HG03565 (cell line): ENCODE measurements around the gene FHIT.

Source experiments
- ATAC-seq: cut with Tn5 transposase; IDR thresholded peaks from one replicate; pipeline ENCODE4 v1.9.1; 2021; ENCODE audit warnings: mild to moderate bottlenecking, moderate library complexity; ENCODE audit not compliant: unreplicated experiment

The FHIT gene

GRCh38 chr3:60313231-60313798 is 937.9 kb downstream of the FHIT start:
- ATAC-seq: no peak

GRCh38 chr3:60309539-60310268 is 941.5 kb downstream of the FHIT start:
- ATAC-seq: no peak

- no peak for ATAC-seq
Observed at GRCh38 chr3:60308808-60309207, 942.4 kb downstream of the FHIT start.

- ATAC-seq: no peak
Observed at GRCh38 chr3:60307562-60308199, 943.6 kb downstream of the FHIT start.

GRCh38 chr3:60304112-60304511 is 947.1 kb downstream of the FHIT start:
- ATAC-seq: no peak

- no peak for ATAC-seq
Observed at GRCh38 chr3:60303160-60303559, 948.1 kb downstream of the FHIT start.

- no peak for ATAC-seq
Observed at GRCh38 chr3:60301142-60301541, 950.1 kb downstream of the FHIT start.

- no peak for ATAC-seq
Observed at GRCh38 chr3:60298141-60298540, 953.1 kb downstream of the FHIT start.

- ATAC-seq: no peak
Observed at GRCh38 chr3:60294181-60294580, 957.1 kb downstream of the FHIT start.

GRCh38 chr3:60291115-60291514 is 960.1 kb downstream of the FHIT start:
- no peak for ATAC-seq

GRCh38 chr3:60290122-60290492 is 961.1 kb downstream of the FHIT start:
- no peak for ATAC-seq

- ATAC-seq: no peak
Observed at GRCh38 chr3:60289341-60290121, 961.7 kb downstream of the FHIT start.

- no peak for ATAC-seq
Observed at GRCh38 chr3:60282866-60283265, 968.4 kb downstream of the FHIT start.

GRCh38 chr3:60281970-60282369 is 969.3 kb downstream of the FHIT start:
- ATAC-seq: no peak

GRCh38 chr3:60277361-60277800 is 973.9 kb downstream of the FHIT start:
- no peak for ATAC-seq

- no peak for ATAC-seq
Observed at GRCh38 chr3:60276615-60277014, 974.6 kb downstream of the FHIT start.

- ATAC-seq: no peak
Observed at GRCh38 chr3:60274646-60275045, 976.6 kb downstream of the FHIT start.

- ATAC-seq: no peak
Observed at GRCh38 chr3:60274098-60274497, 977.2 kb downstream of the FHIT start.

GRCh38 chr3:60269829-60270266 is 981.4 kb downstream of the FHIT start:
- no peak for ATAC-seq

GRCh38 chr3:60269377-60269776 is 981.9 kb downstream of the FHIT start:
- ATAC-seq: no peak

GRCh38 chr3:60268123-60268522 is 983.1 kb downstream of the FHIT start:
- ATAC-seq: no peak
